CD4-positive, alpha-beta T cell treated with Interleukin-6 at 100 ng/mL for 8 hours (primary cell): Measurements from ENCODE around the gene GNAL.
"Not testable (repeated sequence)": the region's sequence is repeated elsewhere in the genome, so short reads cannot be mapped to it uniquely, and the experiment has no call there.

Source experiments
- DNase-seq: peaks from one replicate; pipeline ENCODE4 v3.0.0-alpha.2; 2020; ENCODE audit warnings: mixed read lengths, low spot score

GNAL gene

GRCh38 chr18:11908182-11909060, 219.4 kb downstream of the GNAL start, which contains the start of gene MPPE1:
Gene MPPE1, minus strand, starts transcription at chr18:11908317. Its CDS starts 11,053 bp downstream, at chr18:11897264.
- DNase-seq: peak; percentile 82

GRCh38 chr18:11909061-11909455, 220.0 kb downstream of the GNAL start:
- DNase-seq: no peak

DNA sequence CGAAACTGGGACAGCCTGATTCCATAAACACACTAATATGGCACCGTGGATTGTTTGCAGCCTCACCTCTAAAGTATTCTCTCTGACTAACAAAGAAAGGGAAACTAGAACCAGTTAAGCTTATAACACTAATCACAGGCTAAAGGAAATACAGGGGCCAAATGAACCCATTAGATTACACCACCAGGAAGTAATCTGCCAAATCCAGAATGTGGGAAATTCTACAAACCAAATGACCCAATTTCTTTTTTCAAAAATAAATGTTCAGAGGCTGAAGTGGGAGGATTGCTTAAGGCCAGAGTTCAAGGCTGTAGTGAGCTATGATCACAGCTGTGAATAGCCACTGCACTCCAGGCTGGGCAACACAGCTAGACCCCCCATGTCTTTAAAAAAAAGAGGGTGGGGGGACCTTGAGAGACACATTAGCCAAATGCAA, 220.5 kb downstream of the GNAL start:
- DNase-seq: no peak

DNA sequence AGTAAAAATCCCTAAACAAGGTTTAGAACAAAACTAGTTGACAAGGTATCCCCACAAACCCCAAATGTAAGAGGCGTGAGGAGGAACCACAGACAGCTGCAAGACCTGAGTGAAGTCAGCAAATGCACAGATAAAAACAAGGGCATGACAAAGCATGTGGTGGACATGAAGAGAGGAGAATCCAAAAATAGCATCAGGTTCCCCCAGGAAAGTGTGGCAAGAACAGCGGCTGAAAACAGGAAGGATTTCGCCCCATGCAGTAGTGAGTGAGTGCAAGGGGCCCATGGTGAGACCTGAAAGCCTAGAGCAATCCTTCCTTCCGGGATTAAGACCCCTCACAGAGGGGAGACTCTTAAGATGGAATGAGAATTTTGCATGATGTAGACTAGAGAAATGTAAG, 227.8 kb downstream of the GNAL start:
- not testable (repeated sequence) for DNase-seq

- DNase-seq: not testable (repeated sequence)
Measured at GRCh38 chr18:11919522-11919921, 230.5 kb downstream of the GNAL start.

- no peak for DNase-seq
Measured at GRCh38 chr18:11923450-11923849, 234.4 kb downstream of the GNAL start.

DNA sequence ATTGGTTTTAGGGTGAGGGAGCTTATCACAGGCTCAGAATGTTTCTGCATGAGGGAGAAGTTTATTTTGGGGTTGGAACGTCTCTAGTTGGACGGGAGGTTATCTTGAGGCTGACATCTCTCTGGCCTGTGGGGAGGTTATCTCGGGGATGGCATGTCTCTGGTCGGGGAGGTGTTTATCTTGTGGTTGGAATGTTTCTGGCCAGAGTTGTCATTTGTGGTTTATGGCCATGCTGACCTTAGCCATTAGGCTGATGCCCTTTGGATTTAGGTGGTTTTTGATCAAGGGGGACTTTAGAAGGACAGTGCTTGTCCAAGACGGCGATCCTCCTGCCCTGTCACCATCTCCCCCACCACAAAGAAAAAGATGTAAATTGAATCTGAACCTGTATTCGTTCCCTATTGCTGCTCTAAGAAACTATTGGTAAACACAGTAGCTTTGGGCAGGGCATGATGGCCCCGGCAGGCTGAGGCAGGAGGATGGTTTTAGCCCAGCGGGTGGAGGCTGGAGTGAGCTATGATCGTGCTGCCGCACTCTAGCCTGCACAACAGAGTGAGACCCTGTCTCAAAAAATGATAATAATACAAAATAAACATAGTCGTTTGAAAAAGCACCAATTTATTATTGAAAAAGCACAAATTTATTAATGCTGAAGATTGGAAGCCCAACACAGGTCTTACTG, 236.9 kb downstream of the GNAL start:
- DNase-seq: no peak

DNA sequence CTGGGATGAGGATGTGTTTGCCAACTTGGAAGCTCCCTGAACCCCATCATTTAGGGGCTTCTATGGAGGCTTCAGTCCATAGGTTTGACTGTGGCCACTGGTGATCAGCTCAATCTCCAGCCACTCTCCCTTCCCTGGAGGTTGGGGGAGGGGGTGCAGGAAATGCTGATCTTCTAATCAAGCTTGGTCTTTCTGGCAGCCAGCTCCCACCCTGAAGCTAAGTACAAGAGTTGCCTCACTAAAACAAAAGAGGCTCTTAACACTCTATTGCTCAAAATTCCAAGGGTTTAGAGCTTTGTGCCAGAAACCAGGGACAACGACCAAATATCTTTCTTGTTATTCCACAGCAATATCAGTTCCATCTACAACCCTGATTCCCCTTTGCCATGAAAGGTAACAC, 238.4 kb downstream of the GNAL start:
- DNase-seq: no peak

GRCh38 chr18:11932393-11932792, 243.3 kb downstream of the GNAL start:
- DNase-seq: no peak
